Skeletal muscle cell (primary cell): Measurements from ENCODE around the gene MAPKBP1.
"Not testable (repeated sequence)": the region's sequence is repeated elsewhere in the genome, so short reads cannot be mapped to it uniquely, and the experiment has no call there.

Experiments
- DNase-seq: peaks from one replicate; pipeline ENCODE4 v3.0.0-alpha.2; 2010; ENCODE audit warnings: low read depth
- H3K4me3 ChIP-seq: 2 replicates; pipeline ENCODE4 v1.5.1; 2011; ENCODE audit warnings: low read depth, mild to moderate bottlenecking, control low read depth, low read length, moderate library complexity

MAPKBP1 gene, protein sequence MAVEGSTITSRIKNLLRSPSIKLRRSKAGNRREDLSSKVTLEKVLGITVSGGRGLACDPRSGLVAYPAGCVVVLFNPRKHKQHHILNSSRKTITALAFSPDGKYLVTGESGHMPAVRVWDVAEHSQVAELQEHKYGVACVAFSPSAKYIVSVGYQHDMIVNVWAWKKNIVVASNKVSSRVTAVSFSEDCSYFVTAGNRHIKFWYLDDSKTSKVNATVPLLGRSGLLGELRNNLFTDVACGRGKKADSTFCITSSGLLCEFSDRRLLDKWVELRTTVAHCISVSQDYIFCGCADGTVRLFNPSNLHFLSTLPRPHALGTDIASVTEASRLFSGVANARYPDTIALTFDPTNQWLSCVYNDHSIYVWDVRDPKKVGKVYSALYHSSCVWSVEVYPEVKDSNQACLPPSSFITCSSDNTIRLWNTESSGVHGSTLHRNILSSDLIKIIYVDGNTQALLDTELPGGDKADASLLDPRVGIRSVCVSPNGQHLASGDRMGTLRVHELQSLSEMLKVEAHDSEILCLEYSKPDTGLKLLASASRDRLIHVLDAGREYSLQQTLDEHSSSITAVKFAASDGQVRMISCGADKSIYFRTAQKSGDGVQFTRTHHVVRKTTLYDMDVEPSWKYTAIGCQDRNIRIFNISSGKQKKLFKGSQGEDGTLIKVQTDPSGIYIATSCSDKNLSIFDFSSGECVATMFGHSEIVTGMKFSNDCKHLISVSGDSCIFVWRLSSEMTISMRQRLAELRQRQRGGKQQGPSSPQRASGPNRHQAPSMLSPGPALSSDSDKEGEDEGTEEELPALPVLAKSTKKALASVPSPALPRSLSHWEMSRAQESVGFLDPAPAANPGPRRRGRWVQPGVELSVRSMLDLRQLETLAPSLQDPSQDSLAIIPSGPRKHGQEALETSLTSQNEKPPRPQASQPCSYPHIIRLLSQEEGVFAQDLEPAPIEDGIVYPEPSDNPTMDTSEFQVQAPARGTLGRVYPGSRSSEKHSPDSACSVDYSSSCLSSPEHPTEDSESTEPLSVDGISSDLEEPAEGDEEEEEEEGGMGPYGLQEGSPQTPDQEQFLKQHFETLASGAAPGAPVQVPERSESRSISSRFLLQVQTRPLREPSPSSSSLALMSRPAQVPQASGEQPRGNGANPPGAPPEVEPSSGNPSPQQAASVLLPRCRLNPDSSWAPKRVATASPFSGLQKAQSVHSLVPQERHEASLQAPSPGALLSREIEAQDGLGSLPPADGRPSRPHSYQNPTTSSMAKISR (N-terminal part only)

GRCh38 chr15:41774062-41774881 lies at the start of gene MAPKBP1:
Gene MAPKBP1 (plus strand): TSS chr15:41774484. CDS start chr15:41775276, 792 bp downstream.
- peak within 1 kb of the TSS; percentile 85 for H3K4me3 ChIP-seq
- peak; percentile 96 for DNase-seq

DNA sequence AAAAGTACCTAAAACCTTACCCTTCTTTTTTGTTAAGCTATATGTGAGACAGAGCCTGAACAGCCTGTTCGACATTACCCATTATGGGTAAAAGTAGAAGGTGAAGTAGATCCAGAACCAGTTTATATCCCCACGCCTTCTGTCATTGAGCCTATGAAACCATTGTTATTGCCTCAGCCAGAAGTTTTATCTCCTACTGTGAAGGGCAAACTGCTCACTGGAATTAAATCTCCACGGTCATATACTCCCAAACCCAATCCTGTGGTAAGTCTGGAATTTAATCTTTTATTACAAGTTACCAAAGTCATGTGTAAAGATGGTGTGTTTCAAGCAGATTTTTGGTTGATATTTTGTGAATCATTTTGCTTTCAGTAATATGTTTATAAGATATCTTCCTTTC lies 47.1 kb upstream of the MAPKBP1 start:
- no peak for DNase-seq
- H3K4me3 ChIP-seq: no peak overlapping the region

DNA sequence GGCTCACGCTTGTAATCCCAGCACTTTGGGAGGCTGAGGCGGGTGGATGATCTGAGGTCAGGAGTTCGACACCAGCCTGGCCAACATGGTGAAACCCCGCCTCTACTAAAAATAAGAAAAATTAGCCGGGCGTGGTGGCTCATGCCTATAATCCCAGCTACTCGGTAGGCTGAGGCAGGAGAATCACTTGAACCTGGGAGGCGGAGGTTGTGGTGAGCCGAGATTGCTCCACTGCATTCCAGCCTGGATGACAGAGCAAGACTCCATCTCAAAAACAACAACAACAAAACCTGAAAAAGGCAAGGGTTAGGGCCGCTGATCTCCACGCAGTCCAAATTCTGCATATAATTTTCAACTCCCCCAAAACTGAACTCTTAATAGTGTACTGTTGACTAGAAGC lies 46.2 kb upstream of the MAPKBP1 start:
- not testable (repeated sequence) for H3K4me3 ChIP-seq, DNase-seq

GRCh38 chr15:41730543-41730942 lies 43.7 kb upstream of the MAPKBP1 start:
- H3K4me3 ChIP-seq: no peak overlapping the region

DNA sequence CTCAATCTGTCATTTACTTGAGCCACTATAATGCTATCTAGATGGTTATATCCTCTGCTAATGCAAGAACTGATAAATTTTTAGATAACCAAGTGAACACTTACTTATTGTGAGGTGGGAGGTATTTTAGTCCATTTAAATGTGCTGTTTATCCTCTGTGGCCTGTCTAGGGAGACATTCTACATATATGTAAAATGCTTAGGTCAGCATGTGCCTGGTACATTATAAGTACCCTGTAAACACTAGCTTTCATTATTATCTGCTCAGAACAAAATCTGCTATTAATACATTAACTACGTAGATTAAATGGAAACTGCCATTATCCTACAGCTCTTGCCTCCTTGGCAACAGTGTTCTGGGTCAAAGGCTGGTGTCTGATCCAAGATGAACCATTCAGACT lies 41.8 kb upstream of the MAPKBP1 start:
- DNase-seq: no peak
- H3K4me3 ChIP-seq: no peak overlapping the region

More at GRCh38 chr15:41730543-41730942, 43.7 kb upstream of the MAPKBP1 start:
- no peak for DNase-seq

DNA sequence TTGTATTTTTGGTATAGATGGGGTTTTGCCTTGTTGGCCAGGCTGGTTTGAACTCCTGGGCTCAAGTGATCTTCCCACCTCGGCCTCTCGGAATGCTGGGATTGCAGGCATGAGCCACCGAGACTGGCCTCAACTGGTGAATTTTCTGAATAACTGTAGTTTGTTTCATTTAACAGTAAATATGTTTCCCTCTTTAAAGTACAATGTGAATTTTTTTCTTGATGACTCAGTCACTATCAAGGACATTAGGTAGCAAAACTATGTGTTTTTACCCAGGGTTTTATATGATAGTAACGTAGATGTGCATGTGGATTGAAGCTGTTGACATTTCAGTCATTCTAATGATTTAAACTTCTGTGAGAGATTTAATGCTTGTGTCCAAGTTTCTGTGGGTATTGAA lies 40.2 kb upstream of the MAPKBP1 start:
- DNase-seq: no peak
- no peak overlapping the region for H3K4me3 ChIP-seq

DNA sequence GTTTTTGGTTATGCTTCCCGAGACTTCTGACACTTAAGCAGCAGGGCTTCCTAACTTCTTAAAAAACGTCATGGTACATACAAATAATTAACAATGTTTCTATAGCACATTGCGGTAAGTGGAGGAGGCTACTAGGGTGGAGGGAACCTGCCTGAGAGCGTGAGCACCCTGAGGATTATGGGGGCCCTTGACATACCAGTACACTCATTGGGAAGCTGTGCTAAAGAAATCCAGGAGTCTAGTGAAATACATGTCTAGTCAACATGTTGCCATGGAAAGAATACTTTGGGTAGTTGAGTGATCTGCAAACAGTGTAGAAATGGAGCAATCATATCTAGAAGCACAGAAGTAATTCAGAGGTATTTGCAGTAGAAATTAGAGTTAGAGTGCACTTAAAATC lies 39.2 kb upstream of the MAPKBP1 start:
- no peak for DNase-seq
- no peak overlapping the region for H3K4me3 ChIP-seq

- H3K4me3 ChIP-seq, DNase-seq: not testable (repeated sequence)
These were observed 38.8 kb upstream of the MAPKBP1 start for GRCh38 chr15:41735492-41735891.

- H3K4me3 ChIP-seq: no peak overlapping the region
- no peak for DNase-seq
These were observed 27.5 kb upstream of the MAPKBP1 start for GRCh38 chr15:41746802-41747201.

DNA sequence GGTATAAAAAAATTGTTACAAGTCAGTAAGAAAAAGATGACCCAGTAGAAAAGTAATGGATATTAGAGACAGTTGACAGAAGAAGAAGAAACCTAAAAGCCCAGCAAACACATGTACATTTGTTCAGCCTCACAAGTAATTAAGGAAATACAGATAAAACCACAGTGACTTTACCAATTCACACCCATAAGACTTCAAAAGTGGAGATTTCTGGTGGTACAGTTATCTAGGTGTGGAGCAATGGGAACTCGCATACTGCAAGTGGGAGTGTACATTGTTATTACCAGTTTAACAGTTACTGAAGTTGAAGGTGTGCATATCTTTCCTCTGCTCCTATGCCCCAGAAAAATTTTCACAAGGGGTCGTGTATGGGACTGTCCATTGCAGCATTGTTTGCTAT lies 18.1 kb upstream of the MAPKBP1 start:
- no peak overlapping the region for H3K4me3 ChIP-seq
- DNase-seq: no peak

GRCh38 chr15:41772720-41773331 lies 1.5 kb upstream of the MAPKBP1 start:
- H3K4me3 ChIP-seq: no peak overlapping the region
- peak; percentile 36 for DNase-seq

GRCh38 chr15:41773332-41773728 lies 954 bp upstream of the MAPKBP1 start:
- DNase-seq: no peak
- H3K4me3 ChIP-seq: peak overlapping the region; percentile 85

- DNase-seq: no peak
- peak overlapping the region; percentile 85 for H3K4me3 ChIP-seq
These were observed 589 bp upstream of the MAPKBP1 start for GRCh38 chr15:41773729-41774061.

- no peak for DNase-seq
- H3K4me3 ChIP-seq: peak overlapping the region; percentile 85
These were observed 666 bp downstream of the MAPKBP1 start for GRCh38 chr15:41774882-41775417.

DNA sequence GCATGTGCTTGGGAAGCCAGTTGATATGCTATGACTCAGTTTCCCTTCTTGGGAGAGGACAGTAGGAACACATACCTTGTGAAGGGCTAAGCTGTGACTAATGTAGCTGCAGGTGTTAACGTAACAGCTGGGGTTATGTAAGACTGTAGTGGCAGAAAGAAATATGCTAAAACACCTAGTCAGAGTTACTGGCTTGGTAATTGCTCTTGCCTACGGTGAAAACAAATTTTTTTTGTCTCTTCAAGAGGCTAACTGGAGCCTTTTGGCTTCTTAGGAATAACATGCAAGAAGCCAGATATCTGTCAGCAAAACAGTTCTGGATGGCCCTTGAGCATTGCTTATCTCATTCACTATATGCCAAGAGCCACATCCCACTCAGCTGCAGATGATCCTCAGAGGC lies 1.4 kb downstream of the MAPKBP1 start:
- no peak for DNase-seq
- H3K4me3 ChIP-seq: peak overlapping the region; percentile 85

GRCh38 chr15:41777421-41777973 lies 3.2 kb downstream of the MAPKBP1 start:
- no peak overlapping the region for H3K4me3 ChIP-seq
- DNase-seq: no peak

DNA sequence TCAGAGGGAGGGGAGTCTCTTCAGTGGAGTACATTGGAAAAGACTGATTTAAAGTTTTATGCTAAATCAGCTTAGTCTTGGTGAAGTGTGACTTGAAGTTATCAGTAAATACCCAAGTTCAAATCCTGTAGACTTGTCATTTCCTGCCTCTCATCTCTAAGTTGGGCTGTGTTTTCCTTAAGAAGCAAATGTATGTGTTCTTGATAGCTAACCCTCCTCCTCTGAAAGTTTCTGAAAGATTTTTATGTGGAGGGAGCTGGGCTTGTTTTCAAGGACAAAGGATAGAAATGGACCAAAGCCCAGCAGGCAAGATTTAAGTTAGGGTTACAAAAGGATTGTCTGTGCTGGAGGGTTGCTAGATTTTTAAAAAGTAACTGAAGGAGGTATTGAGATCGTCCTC lies 4.2 kb downstream of the MAPKBP1 start:
- no peak overlapping the region for H3K4me3 ChIP-seq
- DNase-seq: no peak

DNA sequence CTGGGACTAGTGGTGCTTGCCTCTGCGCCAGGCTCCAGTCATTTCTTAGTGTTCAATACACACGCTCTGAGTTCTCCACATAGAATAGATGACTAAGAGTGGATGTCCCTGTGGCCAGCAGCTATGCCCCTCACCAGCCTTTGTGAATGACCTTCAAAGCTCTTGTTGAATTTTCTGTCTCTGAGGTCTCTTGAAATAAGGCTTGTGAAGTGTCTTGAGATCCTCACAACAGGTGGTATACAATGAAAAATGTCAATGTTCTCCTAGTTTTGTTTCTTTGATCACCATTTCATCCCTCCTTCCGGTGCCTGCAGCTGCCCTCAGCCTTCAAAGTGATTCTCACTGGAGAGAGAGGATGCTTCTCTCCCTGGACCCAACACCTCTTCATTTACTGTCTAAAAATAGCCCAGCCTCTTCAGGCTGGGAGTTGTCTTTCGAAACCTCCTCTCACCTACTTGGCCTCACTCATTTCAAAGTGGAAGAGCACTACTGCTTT lies 5.4 kb downstream of the MAPKBP1 start:
- no peak for DNase-seq
- H3K4me3 ChIP-seq: no peak overlapping the region
